OCI-LY3 (cell line): ENCODE measurements around the gene MUL1.

Experiments
- CTCF ChIP-seq: fragments of 200-600, 300-600 bp; sonication (generic); IDR thresholded peaks from 2 replicates; pipeline ENCODE4 v1.5.1; 2014; ENCODE audit warnings: antibody characterized with exemption, low read length, low read depth
- EZH2phosphoT487 ChIP-seq: fragments of 200-600 bp; shearing (Covaris generic); IDR thresholded peaks from 2 replicates; pipeline ENCODE4 v1.6.1; 2018; ENCODE audit warnings: antibody characterized with exemption, mixed run types, low read depth

GRCh38 chr1:20484519-20485462 is 23.2 kb downstream of the MUL1 start:
- TF ChIP-seq CTCF (no peak), EZH2phosphoT487 (no peak)
